Colonic mucosa (tissue), 4 donors: ENCODE results near the gene APBB2. TPM values are rescaled to one million over a fixed set of nuclear protein-coding genes. Genes with fewer than 3 reads are reported as not detected.
"Not testable (repeated sequence)": the region's sequence is repeated elsewhere in the genome, so short reads cannot be mapped to it uniquely, and the experiment has no call there.

Experiments
- DNase-seq: peaks from one replicate; pipeline ENCODE4 v3.0.0-alpha.2; 2020
- H3K27ac ChIP-seq: fragments of 200-600 bp; one replicate; pipeline ENCODE4 v1.8.0; 2021
- H3K27me3 ChIP-seq: fragments of 200-600 bp; one replicate; pipeline ENCODE4 v1.8.0; 2021
- H3K36me3 ChIP-seq: fragments of 200-600 bp; one replicate; pipeline ENCODE4 v1.8.0; 2021
- H3K4me1 ChIP-seq: fragments of 200-600 bp; one replicate; pipeline ENCODE4 v1.8.0; 2021; ENCODE audit warnings: mild to moderate bottlenecking
- H3K4me3 ChIP-seq: fragments of 200-600 bp; one replicate; pipeline ENCODE4 v1.8.0; 2021
- H3K9ac ChIP-seq, 2 donors: one replicate each; pipeline ENCODE4 v1.7.0; 2013; ENCODE audit warnings: control low read depth in 2 of 2, low read depth in 2 of 2, low read length in 2 of 2
- H3K9me3 ChIP-seq: fragments of 200-600 bp; one replicate; pipeline ENCODE4 v1.8.0; 2021
- intact Hi-C: fragments of 100-400 bp; cut with DNase I; formaldehyde crosslinking; loops from one replicate; pipeline ENCODE4 v1.14.1; 2022
- total RNA-seq, 2 donors: library from RNA; stranded (reverse); fragmentation: NEBNext Ultra II Directional in 1 of 2; extraction: Animal tissue kit (Norgen Biotek cat#: 25700) in 1 of 2; gene quantifications; one replicate each; pipeline ENCODE4 v1.2.1, GENCODE V29; 2021
- TF ChIP-seq, protein P1 (sequence below): fragments of 200-600 bp; IDR thresholded peaks from one replicate; pipeline ENCODE4 v1.8.0; 2022; ENCODE audit warnings: antibody characterized with exemption, mild to moderate bottlenecking
- donor health status: healthy.
- donor health status: DM: no; HTN: no; CAD: no.
- donor health status: DM: no; HTN: no; CAD: no.

APBB2 gene
- total RNA-seq, 2 donors from 2014 or later, result 22.8 to 27.5 TPM

DNA sequence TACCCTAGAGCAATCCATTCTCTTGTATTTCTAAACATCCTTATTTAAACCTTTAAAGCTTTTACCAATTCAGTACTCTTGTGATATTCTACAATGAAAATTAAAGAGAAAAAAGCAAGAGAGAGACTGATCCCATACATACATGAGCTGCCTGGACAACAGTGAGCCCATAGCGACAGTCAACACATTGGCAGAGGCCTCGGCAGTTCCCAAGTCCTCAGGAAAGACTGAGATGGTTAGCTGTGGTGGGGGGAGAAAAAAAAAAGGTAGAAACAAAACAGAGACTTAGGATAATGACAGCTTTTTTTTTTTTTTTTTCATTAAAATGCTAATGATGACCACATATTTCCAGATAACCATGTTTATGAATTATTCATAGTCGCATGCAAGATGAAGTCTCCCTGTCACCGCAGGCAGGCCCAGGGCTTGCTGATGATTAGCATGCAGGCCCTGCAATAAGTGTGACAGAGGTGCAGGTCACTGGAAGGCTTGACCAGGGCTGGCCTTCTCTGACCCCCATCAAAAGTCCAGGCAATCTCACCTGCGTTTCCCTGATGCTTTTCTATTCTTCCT is 148.8 kb downstream of the APBB2 start:
- intact Hi-C loops, result no loop called here
- TF ChIP-seq, protein P1, sequence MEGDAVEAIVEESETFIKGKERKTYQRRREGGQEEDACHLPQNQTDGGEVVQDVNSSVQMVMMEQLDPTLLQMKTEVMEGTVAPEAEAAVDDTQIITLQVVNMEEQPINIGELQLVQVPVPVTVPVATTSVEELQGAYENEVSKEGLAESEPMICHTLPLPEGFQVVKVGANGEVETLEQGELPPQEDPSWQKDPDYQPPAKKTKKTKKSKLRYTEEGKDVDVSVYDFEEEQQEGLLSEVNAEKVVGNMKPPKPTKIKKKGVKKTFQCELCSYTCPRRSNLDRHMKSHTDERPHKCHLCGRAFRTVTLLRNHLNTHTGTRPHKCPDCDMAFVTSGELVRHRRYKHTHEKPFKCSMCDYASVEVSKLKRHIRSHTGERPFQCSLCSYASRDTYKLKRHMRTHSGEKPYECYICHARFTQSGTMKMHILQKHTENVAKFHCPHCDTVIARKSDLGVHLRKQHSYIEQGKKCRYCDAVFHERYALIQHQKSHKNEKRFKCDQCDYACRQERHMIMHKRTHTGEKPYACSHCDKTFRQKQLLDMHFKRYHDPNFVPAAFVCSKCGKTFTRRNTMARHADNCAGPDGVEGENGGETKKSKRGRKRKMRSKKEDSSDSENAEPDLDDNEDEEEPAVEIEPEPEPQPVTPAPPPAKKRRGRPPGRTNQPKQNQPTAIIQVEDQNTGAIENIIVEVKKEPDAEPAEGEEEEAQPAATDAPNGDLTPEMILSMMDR, result no peak

DNA sequence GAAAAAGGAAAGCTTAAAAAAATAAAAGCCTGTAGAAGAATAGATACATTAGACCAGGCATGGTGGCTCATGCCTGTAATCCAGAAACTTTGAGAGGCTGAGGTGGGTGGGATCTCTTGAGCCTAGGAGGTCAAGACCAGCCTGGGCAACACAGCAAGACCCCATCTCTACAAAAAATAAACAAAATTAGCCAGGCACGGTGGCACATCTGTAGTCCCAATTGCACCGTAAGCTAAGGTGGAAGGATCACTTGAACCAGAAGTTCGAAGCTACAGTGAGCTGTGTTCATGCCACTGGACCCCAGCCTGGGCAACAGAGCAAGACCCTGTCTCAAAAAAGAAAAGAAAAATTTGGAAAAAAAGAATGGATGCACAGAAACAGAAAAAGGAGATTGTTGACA is 149.4 kb downstream of the APBB2 start:
- no peak overlapping the region for H3K4me3 ChIP-seq
- H3K9me3 ChIP-seq, result no peaks in the 10 kb centered on the region
- intact Hi-C loops, result no loop called here
- H3K36me3 ChIP-seq, result no peaks in the 10 kb centered on the region
- DNase-seq, result no peak
- no peak overlapping the region for H3K27ac ChIP-seq
- TF ChIP-seq, protein P1, result no peak
- no peaks in the 10 kb centered on the region for H3K4me1 ChIP-seq
- no peak overlapping the region for H3K9ac ChIP-seq
- no peaks in the 10 kb centered on the region for H3K27me3 ChIP-seq

More for the DNA sequence above, 148.8 kb downstream of the APBB2 start:
- Histone ChIP-seq H3K36me3 (no peaks in the 10 kb centered on the region), H3K9ac (no peak overlapping the region), H3K27me3 (no peaks in the 10 kb centered on the region), H3K27ac (no peak overlapping the region), H3K9me3 (no peaks in the 10 kb centered on the region), H3K4me3 (no peak overlapping the region), H3K4me1 (no peaks in the 10 kb centered on the region)
- no peak for DNase-seq

DNA sequence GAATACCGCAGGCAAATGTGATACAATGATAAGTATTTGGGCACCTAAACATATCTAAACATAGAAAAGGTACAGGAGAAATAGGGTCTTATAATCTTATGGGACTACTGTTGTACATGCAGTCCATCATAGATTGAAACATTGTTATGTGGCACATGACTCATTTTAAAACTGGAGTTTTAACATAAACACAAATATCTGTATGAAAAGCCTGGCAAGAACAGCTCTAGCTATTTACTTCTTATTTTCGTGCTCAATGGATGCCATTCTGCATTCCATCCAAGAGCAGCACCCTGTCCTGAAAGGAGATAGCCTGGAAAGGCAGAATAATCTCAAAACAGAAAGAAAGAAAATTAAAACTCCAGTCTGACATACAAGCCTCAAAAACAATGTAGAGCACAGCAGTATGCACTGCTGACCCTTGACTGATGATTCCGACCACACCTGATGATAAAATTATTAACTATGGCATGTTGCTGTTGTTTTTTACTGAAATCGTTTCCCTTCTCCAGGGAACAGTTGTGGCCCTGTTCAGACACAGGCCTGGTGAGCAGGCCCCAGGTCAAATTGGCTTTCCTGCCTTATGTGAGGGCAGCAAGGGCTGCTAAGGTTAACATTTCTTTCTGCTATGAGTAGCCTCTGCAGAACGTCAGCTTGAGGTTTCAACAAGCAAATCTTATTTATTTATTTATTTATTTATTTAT is 152.7 kb downstream of the APBB2 start:
- Histone ChIP-seq H3K27me3 (no peaks in the 10 kb centered on the region), H3K4me1 (no peaks in the 10 kb centered on the region), H3K9ac (no peak overlapping the region), H3K9me3 (no peaks in the 10 kb centered on the region), H3K4me3 (no peak overlapping the region), H3K27ac (no peak overlapping the region), H3K36me3 (no peaks in the 10 kb centered on the region)
- TF ChIP-seq, protein P1, result no peak
- DNase-seq, result no peak
- intact Hi-C loops, result no loop called here

DNA sequence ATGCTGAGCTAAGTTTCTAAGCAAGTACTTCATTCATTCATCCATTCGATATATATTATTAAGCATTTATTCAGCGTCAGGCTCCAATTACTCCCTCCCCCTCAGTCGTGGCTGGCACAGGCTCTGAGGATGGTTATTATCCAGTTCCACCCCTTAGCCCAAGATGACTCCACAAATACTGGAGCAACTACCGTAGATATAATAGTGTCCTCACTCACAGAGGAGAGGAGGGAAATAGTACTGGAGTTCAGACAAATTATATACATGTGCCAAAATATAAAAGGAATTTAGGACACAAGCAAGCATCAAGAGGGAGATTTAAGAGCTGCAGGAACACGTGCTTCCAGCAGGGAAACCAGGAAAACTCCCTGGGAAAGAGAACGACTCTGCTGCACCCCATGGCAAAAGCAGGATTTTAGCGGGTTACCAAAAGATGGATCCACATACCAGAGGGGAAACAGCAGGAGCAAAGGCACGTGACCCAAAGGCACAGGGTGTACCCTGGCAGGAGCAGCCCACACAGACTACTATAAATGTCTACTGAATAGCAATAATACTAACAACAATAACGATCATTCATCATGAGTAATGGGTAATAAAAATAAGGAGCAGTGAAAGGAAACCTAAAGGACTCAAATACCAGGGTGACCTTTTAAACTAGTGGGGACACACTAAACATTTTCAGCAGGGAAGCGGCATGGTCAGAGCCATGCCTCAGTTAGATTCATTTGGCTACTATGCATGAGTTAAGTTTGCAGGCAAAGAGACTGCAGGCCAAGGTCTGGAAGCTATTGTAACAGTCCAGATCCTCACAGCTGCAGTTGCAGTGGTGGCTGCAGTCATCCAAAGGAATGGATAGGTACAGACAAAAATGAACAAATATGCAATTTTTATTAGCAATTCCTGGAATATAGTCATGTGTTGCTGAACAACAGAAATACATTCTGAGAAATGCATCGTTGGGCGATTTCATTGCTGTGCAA is 153.7 kb downstream of the APBB2 start:
- intact Hi-C loops, result no loop called here
- Histone ChIP-seq H3K27me3 (no peaks in the 10 kb centered on the region), H3K36me3 (no peaks in the 10 kb centered on the region), H3K27ac (no peak overlapping the region), H3K9me3 (no peaks in the 10 kb centered on the region), H3K9ac (no peak overlapping the region), H3K4me3 (no peak overlapping the region), H3K4me1 (no peaks in the 10 kb centered on the region)
- DNase-seq, result no peak
- TF ChIP-seq, protein P1, result no peak

DNA sequence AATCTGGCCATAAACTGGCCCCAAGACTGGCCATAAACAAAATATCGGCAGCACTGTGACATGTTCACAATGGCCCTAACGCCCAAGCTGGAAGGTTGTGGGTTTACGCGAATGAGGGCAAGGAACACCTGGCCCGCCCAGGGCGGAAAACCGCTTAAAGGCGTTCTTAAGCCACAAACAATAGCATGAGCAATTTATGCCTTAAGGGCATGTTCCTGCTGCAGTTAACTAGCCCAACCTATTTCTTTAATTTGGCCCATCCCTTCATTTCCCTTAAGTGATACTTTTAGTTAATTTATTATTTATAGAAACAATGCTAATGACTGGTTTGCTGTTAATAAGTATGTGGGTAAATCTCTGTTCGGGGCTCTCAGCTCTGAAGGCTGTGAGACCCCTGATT is 154.9 kb downstream of the APBB2 start:
- intact Hi-C loops, result not testable (repeated sequence)

More for the DNA sequence above, 154.9 kb downstream of the APBB2 start:
- H3K4me1 ChIP-seq, DNase-seq, H3K4me3 ChIP-seq, H3K9me3 ChIP-seq, H3K9ac ChIP-seq, H3K36me3 ChIP-seq, H3K27me3 ChIP-seq, H3K27ac ChIP-seq: not testable (repeated sequence)
